Renal cortex interstitium (tissue), 11 donors: ENCODE data around the gene CAB39L. TPM values are rescaled to one million over a fixed set of nuclear protein-coding genes. Genes with fewer than 3 reads are reported as not detected.
A peak's percentile ranks its signal among the peaks of the same experiment; 100 is the strongest.

ENCODE experiments used
- DNase-seq, 11 donors: peaks; one replicate each; pipeline ENCODE4 v3.0.0-alpha.2; 2013; ENCODE audit warnings: low read depth in 9 of 11, low spot score in 4 of 11; ENCODE audit errors: extremely low read depth in 1 of 11
- polyA plus RNA-seq, 3 donors: library from polyadenylated mRNA; unstranded; fragments of 120-200 nt; gene quantifications; one replicate each; pipeline ENCODE4 v1.2.1, GENCODE V29; 2013; ENCODE audit not compliant: insufficient read length in 3 of 3

Gene CAB39L
- polyA plus RNA-seq, 3 donors = 14.4 to 20.4 (median 18.4) TPM

DNA sequence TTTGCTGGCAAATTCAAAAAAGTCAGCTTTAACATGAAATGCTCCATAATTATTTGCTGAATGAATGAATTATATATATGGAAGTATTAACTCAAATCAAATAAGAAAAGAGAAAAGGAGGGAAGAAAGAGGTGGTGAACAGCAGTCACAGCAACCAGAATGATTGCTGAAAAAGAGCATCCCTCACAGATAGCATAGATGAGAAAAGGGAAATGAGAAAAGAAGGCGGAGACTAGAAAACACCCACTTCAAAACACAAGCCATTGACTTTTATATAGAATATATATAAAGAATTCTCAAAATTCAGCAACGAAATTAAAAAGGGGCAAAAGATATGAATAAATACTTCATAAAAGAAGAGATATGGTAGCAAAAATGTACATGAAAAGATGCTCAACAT, 75.2 kb downstream of the CAB39L start:
- no peak for DNase-seq

GRCh38 chr13:49367640-49368422, 76.0 kb downstream of the CAB39L start:
- DNase-seq = no peak

GRCh38 chr13:49366841-49367240, 77.0 kb downstream of the CAB39L start:
- DNase-seq = no peak

- DNase-seq = no peak
These were observed 86.2 kb downstream of the CAB39L start for GRCh38 chr13:49357694-49358093.

DNA sequence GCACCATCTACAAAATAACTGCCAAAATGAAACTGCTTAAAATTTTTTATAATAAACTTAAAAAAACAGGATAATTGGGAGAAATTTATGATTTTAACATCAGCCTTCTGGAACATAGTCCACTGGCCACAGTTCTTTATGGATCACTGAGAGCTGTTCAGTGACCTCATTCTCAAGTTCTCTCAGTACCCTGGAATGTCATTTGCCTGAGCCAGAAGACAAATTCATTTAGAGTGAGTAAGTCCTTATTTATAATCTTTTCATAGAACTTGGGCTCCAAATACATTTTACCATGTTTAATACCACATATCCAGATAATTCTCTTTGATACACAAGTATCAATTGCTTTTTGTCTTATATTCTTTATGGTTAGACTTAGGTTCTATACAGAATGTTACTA, 87.6 kb downstream of the CAB39L start:
- no peak for DNase-seq

GRCh38 chr13:49354719-49355118, 89.1 kb downstream of the CAB39L start:
- DNase-seq = no peak

GRCh38 chr13:49353908-49354307, 90.0 kb downstream of the CAB39L start:
- DNase-seq = no peak

GRCh38 chr13:49351871-49352270, 92.0 kb downstream of the CAB39L start:
- no peak for DNase-seq

GRCh38 chr13:49348751-49349150, 95.1 kb downstream of the CAB39L start:
- no peak for DNase-seq

- no peak for DNase-seq
These were observed 96.0 kb downstream of the CAB39L start for GRCh38 chr13:49347650-49348385.

GRCh38 chr13:49346460-49346859, 97.4 kb downstream of the CAB39L start:
- DNase-seq = no peak

- no peak for DNase-seq
These were observed 100.1 kb downstream of the CAB39L start for GRCh38 chr13:49343731-49344130.

GRCh38 chr13:49343255-49343654, 100.6 kb downstream of the CAB39L start:
- DNase-seq = no peak

GRCh38 chr13:49342454-49342853, 101.4 kb downstream of the CAB39L start:
- no peak for DNase-seq

DNA sequence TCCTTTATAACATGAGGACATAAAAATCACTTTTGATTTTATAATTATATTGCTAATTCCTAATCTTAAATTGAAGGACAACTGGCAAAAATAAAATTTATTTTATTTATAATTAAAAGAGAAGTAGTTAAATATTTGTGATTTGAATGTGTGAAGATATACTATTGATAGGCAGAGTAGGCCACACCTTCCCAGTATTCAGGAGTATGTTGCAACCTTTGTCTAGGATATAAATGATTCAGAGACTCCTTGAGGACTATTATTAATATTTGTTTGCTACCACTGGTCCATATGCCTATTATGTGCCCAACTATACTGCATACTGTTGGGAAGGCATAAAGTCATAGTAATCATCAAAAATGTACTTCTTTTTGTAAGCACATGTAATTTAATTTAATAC, 101.9 kb downstream of the CAB39L start:
- DNase-seq = no peak

- DNase-seq = no peak
These were observed 102.3 kb downstream of the CAB39L start for GRCh38 chr13:49341517-49341916.

DNA sequence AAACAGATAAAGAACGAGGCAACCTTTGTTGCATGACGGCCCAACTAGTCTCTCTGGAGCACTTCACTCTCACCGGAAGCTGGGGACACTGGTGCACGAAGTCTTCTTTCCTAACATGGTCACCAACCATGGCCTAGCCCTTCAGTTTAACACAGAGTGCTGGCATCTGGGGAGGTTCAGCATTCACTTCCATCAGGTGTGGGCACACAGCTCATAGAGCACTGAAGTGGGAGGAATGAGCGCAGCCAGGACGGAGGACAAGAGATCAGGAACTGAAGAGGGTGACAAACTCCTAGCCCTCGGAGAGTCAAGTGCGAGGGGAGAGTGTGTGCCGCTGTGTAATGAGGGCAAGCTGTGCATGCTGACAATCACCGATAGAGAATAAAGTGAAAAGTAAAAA, 103.7 kb downstream of the CAB39L start:
- peak in 1 of 11 donors; percentile 5 for DNase-seq

GRCh38 chr13:49336655-49337054, 107.2 kb downstream of the CAB39L start:
- DNase-seq = no peak

- no peak for DNase-seq
These were observed 113.4 kb downstream of the CAB39L start for GRCh38 chr13:49330546-49330864.

DNA sequence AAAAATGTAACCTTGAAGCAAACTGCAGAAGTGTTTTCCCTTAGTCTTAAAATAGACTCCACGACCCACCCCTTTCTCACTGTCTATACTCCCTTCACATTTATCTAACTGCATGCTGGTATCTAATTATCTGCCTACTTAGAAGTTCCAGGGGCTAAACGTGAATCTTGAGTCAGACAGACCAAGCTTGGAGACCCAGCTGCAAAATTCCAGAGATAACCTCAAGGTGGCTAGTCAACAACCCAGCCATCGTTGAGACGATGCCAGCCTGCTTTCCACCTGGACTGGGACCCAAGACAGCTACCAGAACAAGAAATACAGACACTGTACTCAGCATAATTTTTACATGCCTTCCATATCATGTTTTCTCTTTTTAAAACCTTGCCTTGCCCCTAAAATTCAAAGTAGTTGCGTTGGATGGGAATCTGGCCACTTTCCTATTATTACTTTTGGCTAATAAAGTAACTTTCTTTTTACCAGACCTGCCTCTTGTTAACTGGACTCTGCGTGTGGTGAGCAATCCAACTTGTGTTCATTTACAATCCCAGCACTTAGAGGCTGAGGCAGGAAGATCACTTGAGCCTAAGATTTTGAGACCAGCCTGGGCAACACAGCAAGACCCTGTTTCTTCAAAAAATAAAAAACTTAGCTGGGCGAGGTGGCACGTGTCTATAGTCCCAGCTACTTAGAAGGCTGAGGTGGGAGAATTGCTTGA, 113.9 kb downstream of the CAB39L start:
- DNase-seq = no peak
